ENCODE results near the gene SYNE1.

Gene SYNE1

GRCh38 chr6:152229330-152229729, 407.8 kb downstream of the SYNE1 start:
- Histone ChIP-seq H3K4me3 (ENCODE audit: low read depth, low read length) (no peak overlapping the region), H3K27me3 (ENCODE audit: control insufficient read depth, insufficient read depth, low read length) (no peaks in the 10 kb centered on the region), H3K4me1 (ENCODE audit: control insufficient read depth, insufficient read depth, low read length) (no peaks in the 10 kb centered on the region; the same call in 1 of the 2 replicates), H3K9ac (ENCODE audit: low read length) (no peak overlapping the region), H3K9me3 (ENCODE audit: control insufficient read depth, insufficient read depth, low read depth, low read length) (no peaks in the 10 kb centered on the region), H3K36me3 (ENCODE audit: control insufficient read depth, insufficient read depth, low read length) (no peaks in the 10 kb centered on the region), H3K27ac (ENCODE audit: low read depth, low read length) (no peak overlapping the region)

- Histone ChIP-seq H3K4me1 (ENCODE audit: control insufficient read depth, insufficient read depth, low read length) (no peaks in the 10 kb centered on the region), H3K27ac (ENCODE audit: low read depth, low read length) (no peak overlapping the region), H3K36me3 (ENCODE audit: control insufficient read depth, insufficient read depth, low read length) (peaks cover 16% of the 10 kb centered on the region), H3K9me3 (ENCODE audit: control insufficient read depth, insufficient read depth, low read depth, low read length) (peaks cover 18% of the 10 kb centered on the region), H3K9ac (ENCODE audit: low read length) (no peak overlapping the region), H3K27me3 (ENCODE audit: control insufficient read depth, insufficient read depth, low read length) (no peaks in the 10 kb centered on the region), H3K4me3 (ENCODE audit: low read depth, low read length) (no peak overlapping the region)
Observed at GRCh38 chr6:152226119-152226518, 411.0 kb downstream of the SYNE1 start.

- Histone ChIP-seq H3K4me3 (ENCODE audit: low read depth, low read length) (no peak overlapping the region), H3K9ac (ENCODE audit: low read length) (no peak overlapping the region), H3K27me3 (ENCODE audit: control insufficient read depth, insufficient read depth, low read length) (no peaks in the 10 kb centered on the region), H3K27ac (ENCODE audit: low read depth, low read length) (no peak overlapping the region), H3K36me3 (ENCODE audit: control insufficient read depth, insufficient read depth, low read length) (peaks cover 16% of the 10 kb centered on the region), H3K4me1 (ENCODE audit: control insufficient read depth, insufficient read depth, low read length) (no peaks in the 10 kb centered on the region), H3K9me3 (ENCODE audit: control insufficient read depth, insufficient read depth, low read depth, low read length) (peaks cover 21% of the 10 kb centered on the region)
Observed at GRCh38 chr6:152225241-152225934, 411.8 kb downstream of the SYNE1 start.

GRCh38 chr6:152223636-152224035, 413.5 kb downstream of the SYNE1 start:
- Histone ChIP-seq H3K27ac (ENCODE audit: low read depth, low read length) (no peak overlapping the region), H3K4me3 (ENCODE audit: low read depth, low read length) (no peak overlapping the region), H3K4me1 (ENCODE audit: control insufficient read depth, insufficient read depth, low read length) (no peaks in the 10 kb centered on the region), H3K9ac (ENCODE audit: low read length) (no peak overlapping the region), H3K36me3 (ENCODE audit: control insufficient read depth, insufficient read depth, low read length) (peaks cover 16% of the 10 kb centered on the region), H3K9me3 (ENCODE audit: control insufficient read depth, insufficient read depth, low read depth, low read length) (peaks cover 21% of the 10 kb centered on the region), H3K27me3 (ENCODE audit: control insufficient read depth, insufficient read depth, low read length) (no peaks in the 10 kb centered on the region)

GRCh38 chr6:152221806-152222628, 415.1 kb downstream of the SYNE1 start:
- H3K36me3 ChIP-seq (ENCODE audit: control insufficient read depth, insufficient read depth, low read length): peaks cover 16% of the 10 kb centered on the region

GRCh38 chr6:152220786-152221185, 416.4 kb downstream of the SYNE1 start:
- no peaks in the 10 kb centered on the region for H3K27me3 ChIP-seq (ENCODE audit: control insufficient read depth, insufficient read depth, low read length)
- peaks cover 21% of the 10 kb centered on the region for H3K9me3 ChIP-seq (ENCODE audit: control insufficient read depth, insufficient read depth, low read depth, low read length)
- no peaks in the 10 kb centered on the region for H3K4me1 ChIP-seq (ENCODE audit: control insufficient read depth, insufficient read depth, low read length)
- no peak overlapping the region for H3K27ac ChIP-seq (ENCODE audit: low read depth, low read length)
- H3K36me3 ChIP-seq (ENCODE audit: control insufficient read depth, insufficient read depth, low read length): peaks cover 16% of the 10 kb centered on the region
- H3K4me3 ChIP-seq (ENCODE audit: low read depth, low read length): no peak overlapping the region
- H3K9ac ChIP-seq (ENCODE audit: low read length): no peak overlapping the region

More at GRCh38 chr6:152221806-152222628, 415.1 kb downstream of the SYNE1 start:
- no peak overlapping the region for H3K4me3 ChIP-seq (ENCODE audit: low read depth, low read length)
- H3K9me3 ChIP-seq (ENCODE audit: control insufficient read depth, insufficient read depth, low read depth, low read length): peaks cover 21% of the 10 kb centered on the region
- no peak overlapping the region for H3K9ac ChIP-seq (ENCODE audit: low read length)
- no peaks in the 10 kb centered on the region for H3K4me1 ChIP-seq (ENCODE audit: control insufficient read depth, insufficient read depth, low read length)
- no peaks in the 10 kb centered on the region for H3K27me3 ChIP-seq (ENCODE audit: control insufficient read depth, insufficient read depth, low read length)
- no peak overlapping the region for H3K27ac ChIP-seq (ENCODE audit: low read depth, low read length)

GRCh38 chr6:152218887-152219286, 418.3 kb downstream of the SYNE1 start:
- no peaks in the 10 kb centered on the region for H3K27me3 ChIP-seq (ENCODE audit: control insufficient read depth, insufficient read depth, low read length)
- H3K27ac ChIP-seq (ENCODE audit: low read depth, low read length): no peak overlapping the region
- H3K4me1 ChIP-seq (ENCODE audit: control insufficient read depth, insufficient read depth, low read length): no peaks in the 10 kb centered on the region
- peaks cover 15% of the 10 kb centered on the region for H3K36me3 ChIP-seq (ENCODE audit: control insufficient read depth, insufficient read depth, low read length)
- no peak overlapping the region for H3K4me3 ChIP-seq (ENCODE audit: low read depth, low read length)
- no peak overlapping the region for H3K9ac ChIP-seq (ENCODE audit: low read length)
- peaks cover 21% of the 10 kb centered on the region for H3K9me3 ChIP-seq (ENCODE audit: control insufficient read depth, insufficient read depth, low read depth, low read length)

- Histone ChIP-seq H3K36me3 (ENCODE audit: control insufficient read depth, insufficient read depth, low read length) (no peaks in the 10 kb centered on the region), H3K27ac (ENCODE audit: low read depth, low read length) (no peak overlapping the region), H3K27me3 (ENCODE audit: control insufficient read depth, insufficient read depth, low read length) (no peaks in the 10 kb centered on the region)
Observed at GRCh38 chr6:152212437-152212836, 424.7 kb downstream of the SYNE1 start.

GRCh38 chr6:152209211-152209610, 428.0 kb downstream of the SYNE1 start:
- H3K27ac ChIP-seq (ENCODE audit: low read depth, low read length): no peak overlapping the region
- no peaks in the 10 kb centered on the region for H3K9me3 ChIP-seq (ENCODE audit: control insufficient read depth, insufficient read depth, low read depth, low read length)
- no peaks in the 10 kb centered on the region for H3K36me3 ChIP-seq (ENCODE audit: control insufficient read depth, insufficient read depth, low read length)
- H3K4me1 ChIP-seq (ENCODE audit: control insufficient read depth, insufficient read depth, low read length): no peaks in the 10 kb centered on the region
- H3K27me3 ChIP-seq (ENCODE audit: control insufficient read depth, insufficient read depth, low read length): no peaks in the 10 kb centered on the region
- H3K9ac ChIP-seq (ENCODE audit: low read length): no peak overlapping the region
- no peak overlapping the region for H3K4me3 ChIP-seq (ENCODE audit: low read depth, low read length)

More at GRCh38 chr6:152212437-152212836, 424.7 kb downstream of the SYNE1 start:
- H3K4me1 ChIP-seq (ENCODE audit: control insufficient read depth, insufficient read depth, low read length): no peaks in the 10 kb centered on the region
- no peak overlapping the region for H3K4me3 ChIP-seq (ENCODE audit: low read depth, low read length)
- H3K9ac ChIP-seq (ENCODE audit: low read length): no peak overlapping the region
- no peaks in the 10 kb centered on the region for H3K9me3 ChIP-seq (ENCODE audit: control insufficient read depth, insufficient read depth, low read depth, low read length)

GRCh38 chr6:152207915-152208714, 429.0 kb downstream of the SYNE1 start:
- H3K27me3 ChIP-seq (ENCODE audit: control insufficient read depth, insufficient read depth, low read length): no peaks in the 10 kb centered on the region
- H3K4me3 ChIP-seq (ENCODE audit: low read depth, low read length): no peak overlapping the region
- no peak overlapping the region for H3K27ac ChIP-seq (ENCODE audit: low read depth, low read length)
- H3K4me1 ChIP-seq (ENCODE audit: control insufficient read depth, insufficient read depth, low read length): no peaks in the 10 kb centered on the region
- H3K36me3 ChIP-seq (ENCODE audit: control insufficient read depth, insufficient read depth, low read length): no peaks in the 10 kb centered on the region
- no peaks in the 10 kb centered on the region for H3K9me3 ChIP-seq (ENCODE audit: control insufficient read depth, insufficient read depth, low read depth, low read length)
- no peak overlapping the region for H3K9ac ChIP-seq (ENCODE audit: low read length)

Data from HUES6 (cell line).